ENCODE measurements around the gene SCGB3A2. TPM values are rescaled to one million over a fixed set of nuclear protein-coding genes. Genes with fewer than 3 reads are reported as not detected.

Gene SCGB3A2
- total RNA-seq, 4 donors from 2014 or later: not detected

- no peaks in the 10 kb centered on the region for H3K36me3 ChIP-seq
- TF ChIP-seq CTCF (IDR thresholded peaks at IDR 0.05): no peak
- no peak for TF ChIP-seq POLR2A (IDR thresholded peaks at IDR 0.05)
- DNase-seq: no peak
These were observed 26.1 kb upstream of the SCGB3A2 start for GRCh38 chr5:147852365-147852764.

GRCh38 chr5:147853372-147853987 lies 25.0 kb upstream of the SCGB3A2 start:
- Histone ChIP-seq H3K36me3 (no peaks in the 10 kb centered on the region), H3K4me1 (no peaks in the 10 kb centered on the region), H3K4me3 (no peak overlapping the region), H3K27ac (no peak overlapping the region), H3K27me3 (no peaks in the 10 kb centered on the region), H3K9me3 (no peaks in the 10 kb centered on the region)
- no peak for DNase-seq
- TF ChIP-seq POLR2A (IDR thresholded peaks at IDR 0.05): no peak
- no peak for TF ChIP-seq CTCF (IDR thresholded peaks at IDR 0.05)

More at GRCh38 chr5:147852365-147852764, 26.1 kb upstream of the SCGB3A2 start:
- no peaks in the 10 kb centered on the region for H3K4me1 ChIP-seq
- H3K27me3 ChIP-seq: no peaks in the 10 kb centered on the region
- H3K27ac ChIP-seq: no peak overlapping the region
- no peaks in the 10 kb centered on the region for H3K9me3 ChIP-seq
- no peak overlapping the region for H3K4me3 ChIP-seq

GRCh38 chr5:147854331-147854730 lies 24.2 kb upstream of the SCGB3A2 start:
- no peaks in the 10 kb centered on the region for H3K36me3 ChIP-seq
- TF ChIP-seq POLR2A (IDR thresholded peaks at IDR 0.05) (no peak), CTCF (IDR thresholded peaks at IDR 0.05) (no peak)
- H3K4me3 ChIP-seq: no peak overlapping the region
- H3K27me3 ChIP-seq: no peaks in the 10 kb centered on the region
- DNase-seq: no peak
- H3K27ac ChIP-seq: no peak overlapping the region
- H3K9me3 ChIP-seq: no peaks in the 10 kb centered on the region
- H3K4me1 ChIP-seq: no peaks in the 10 kb centered on the region

- no peak overlapping the region for H3K4me3 ChIP-seq
- no peaks in the 10 kb centered on the region for H3K4me1 ChIP-seq
- H3K9me3 ChIP-seq: no peaks in the 10 kb centered on the region
- TF ChIP-seq CTCF (IDR thresholded peaks at IDR 0.05): no peak
- no peaks in the 10 kb centered on the region for H3K36me3 ChIP-seq
- no peak for DNase-seq
- no peaks in the 10 kb centered on the region for H3K27me3 ChIP-seq
- no peak overlapping the region for H3K27ac ChIP-seq
These were observed 23.4 kb upstream of the SCGB3A2 start for GRCh38 chr5:147854894-147855773.

GRCh38 chr5:147855774-147856069 lies 22.8 kb upstream of the SCGB3A2 start:
- no peak for TF ChIP-seq POLR2A (IDR thresholded peaks at IDR 0.05)
- no peak for TF ChIP-seq CTCF (IDR thresholded peaks at IDR 0.05)
- Histone ChIP-seq H3K27ac (no peak overlapping the region), H3K9me3 (no peaks in the 10 kb centered on the region), H3K4me1 (no peaks in the 10 kb centered on the region), H3K27me3 (no peaks in the 10 kb centered on the region), H3K36me3 (no peaks in the 10 kb centered on the region), H3K4me3 (no peak overlapping the region)
- DNase-seq: no peak

All from Peyer's patch (tissue), 4 donors.